ENCODE measurements around the gene RPTOR.

The RPTOR gene

GRCh38 chr17:80996422-80997305, 452.0 kb downstream of the RPTOR start:
- no peak for DNase-seq

GRCh38 chr17:80997424-80998117, 452.9 kb downstream of the RPTOR start:
- DNase-seq, result no peak

- DNase-seq, result no peak
Observed at GRCh38 chr17:80998118-80998747, 453.6 kb downstream of the RPTOR start.

- DNase-seq, result no peak
Observed at GRCh38 chr17:80998748-80999535, 454.3 kb downstream of the RPTOR start.

- DNase-seq, result no peak
Observed at GRCh38 chr17:80999536-81000333, 455.1 kb downstream of the RPTOR start.

GRCh38 chr17:81000334-81000630, 455.6 kb downstream of the RPTOR start:
- no peak for DNase-seq

GRCh38 chr17:81000631-81001357, 456.2 kb downstream of the RPTOR start:
- no peak for DNase-seq

- DNase-seq, result no peak
Observed at GRCh38 chr17:81002013-81002384, 457.4 kb downstream of the RPTOR start.

- no peak for DNase-seq
Observed at GRCh38 chr17:81002409-81003361, 458.0 kb downstream of the RPTOR start.

GRCh38 chr17:81003711-81004475, 459.3 kb downstream of the RPTOR start:
- no peak for DNase-seq

- DNase-seq, result no peak
Observed at GRCh38 chr17:81006891-81007290, 462.3 kb downstream of the RPTOR start.

GRCh38 chr17:81008140-81008539, 463.5 kb downstream of the RPTOR start:
- no peak for DNase-seq

GRCh38 chr17:81009136-81009535, 464.5 kb downstream of the RPTOR start:
- no peak for DNase-seq

GRCh38 chr17:81010935-81011334, 466.3 kb downstream of the RPTOR start:
- no peak for DNase-seq

- DNase-seq, result no peak
Observed at GRCh38 chr17:81011951-81012350, 467.3 kb downstream of the RPTOR start.

GRCh38 chr17:81012574-81013447, 468.2 kb downstream of the RPTOR start:
- no peak for DNase-seq

GRCh38 chr17:81013642-81014041, 469.0 kb downstream of the RPTOR start:
- no peak for DNase-seq

- DNase-seq, result no peak
Observed at GRCh38 chr17:81015136-81015535, 470.5 kb downstream of the RPTOR start.

Data from stimulated activated CD4-positive, alpha-beta T cell treated with anti-CD3 and anti-CD28 coated beads, Interleukin-4, amount 100 ng/mL, for 1 hour (primary cell).